OCI-LY3 (cell line): Measurements from ENCODE around the gene S100A7A.
"Not testable (repeated sequence)": the region's sequence is repeated elsewhere in the genome, so short reads cannot be mapped to it uniquely, and the experiment has no call there.

ENCODE experiments used
- H2AFZ ChIP-seq: fragments of 200-600, 300-600 bp; shearing (Covaris generic); 2 replicates; pipeline ENCODE4 v1.6.0; 2014; ENCODE audit warnings: antibody characterized with exemption, low read depth, low read length
- H3K27ac ChIP-seq: fragments of 200-600, 300-600 bp; sonication (generic); 2 replicates; pipeline ENCODE4 v1.5.1; 2014; ENCODE audit warnings: mild to moderate bottlenecking, low read length, moderate library complexity, mixed read lengths
- H3K27me3 ChIP-seq: fragments of 200-600, 300-600 bp; sonication (generic); 2 replicates; pipeline ENCODE4 v1.6.1; 2014; ENCODE audit warnings: low read depth, low read length, mixed read lengths
- H3K36me3 ChIP-seq: fragments of 200-600, 300-600 bp; sonication (generic); replicated peaks from 2 replicates; pipeline ENCODE3; 2014; ENCODE audit warnings: low read depth, low read length, mixed read lengths
- H3K4me1 ChIP-seq: fragments of 300-600, 200-600 bp; sonication (generic); 2 replicates; pipeline ENCODE4 v1.6.1; 2014; ENCODE audit warnings: low read length, mixed read lengths
- H3K4me2 ChIP-seq: fragments of 200-600, 300-600 bp; sonication (generic); 2 replicates; pipeline ENCODE4 v1.6.1; 2014; ENCODE audit warnings: low read length, mixed read lengths
- H3K4me3 ChIP-seq: fragments of 300-600, 200-600 bp; sonication (generic); 2 replicates; pipeline ENCODE4 v1.5.1; 2014; ENCODE audit warnings: antibody characterized with exemption, mild to moderate bottlenecking, low read length, moderate library complexity
- H3K79me2 ChIP-seq: fragments of 300-600, 200-600 bp; shearing (Covaris generic); 2 replicates; pipeline ENCODE4 v1.6.1; 2014; ENCODE audit warnings: mild to moderate bottlenecking, low read length, mixed read lengths
- H3K9ac ChIP-seq: fragments of 300-600, 200-600 bp; shearing (Covaris generic); 2 replicates; pipeline ENCODE4 v1.6.0; 2014; ENCODE audit warnings: mild to moderate bottlenecking, low read length, moderate library complexity
- H3K9me3 ChIP-seq: fragments of 200-600, 300-600 bp; shearing (Covaris generic); 2 replicates; pipeline ENCODE4 v1.6.1; 2014; ENCODE audit warnings: low read length, mixed read lengths; ENCODE audit not compliant: insufficient read depth
- H4K20me1 ChIP-seq: fragments of 200-600, 300-600 bp; sonication (generic); 2 replicates; pipeline ENCODE4 v1.6.1; 2016; ENCODE audit warnings: low read length, mixed read lengths; ENCODE audit not compliant: insufficient read depth
- EZH2phosphoT487 ChIP-seq: fragments of 200-600 bp; shearing (Covaris generic); IDR thresholded peaks from 2 replicates; pipeline ENCODE4 v1.6.1; 2018; ENCODE audit warnings: antibody characterized with exemption, mixed run types, low read depth
- TF ChIP-seq, protein P1 (sequence below): fragments of 200-600, 300-600 bp; sonication (generic); IDR thresholded peaks from 2 replicates; pipeline ENCODE4 v1.5.1; 2014; ENCODE audit warnings: antibody characterized with exemption, low read length, low read depth

Gene S100A7A

DNA sequence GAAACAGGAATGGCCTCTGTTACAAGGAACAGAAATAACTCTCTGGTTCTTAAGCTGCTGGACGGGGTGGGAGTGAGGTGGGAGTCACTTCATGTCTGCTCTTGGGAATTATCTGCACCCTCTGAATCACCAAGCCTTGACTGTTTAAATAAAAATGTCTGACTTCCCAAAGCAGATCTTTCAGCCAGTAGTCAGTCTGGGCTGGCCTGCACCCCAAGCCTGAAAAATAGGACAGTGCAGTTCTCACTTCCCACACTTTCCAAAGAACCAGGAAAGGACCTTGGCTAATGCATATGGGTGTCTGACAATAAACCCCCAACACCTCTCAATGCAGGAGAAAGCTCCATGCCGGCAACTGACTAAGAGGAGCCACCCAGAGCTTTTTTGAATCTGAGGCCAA is 43.3 kb downstream of the S100A7A start:
- no peak for TF ChIP-seq EZH2phosphoT487
- TF ChIP-seq, protein P1, sequence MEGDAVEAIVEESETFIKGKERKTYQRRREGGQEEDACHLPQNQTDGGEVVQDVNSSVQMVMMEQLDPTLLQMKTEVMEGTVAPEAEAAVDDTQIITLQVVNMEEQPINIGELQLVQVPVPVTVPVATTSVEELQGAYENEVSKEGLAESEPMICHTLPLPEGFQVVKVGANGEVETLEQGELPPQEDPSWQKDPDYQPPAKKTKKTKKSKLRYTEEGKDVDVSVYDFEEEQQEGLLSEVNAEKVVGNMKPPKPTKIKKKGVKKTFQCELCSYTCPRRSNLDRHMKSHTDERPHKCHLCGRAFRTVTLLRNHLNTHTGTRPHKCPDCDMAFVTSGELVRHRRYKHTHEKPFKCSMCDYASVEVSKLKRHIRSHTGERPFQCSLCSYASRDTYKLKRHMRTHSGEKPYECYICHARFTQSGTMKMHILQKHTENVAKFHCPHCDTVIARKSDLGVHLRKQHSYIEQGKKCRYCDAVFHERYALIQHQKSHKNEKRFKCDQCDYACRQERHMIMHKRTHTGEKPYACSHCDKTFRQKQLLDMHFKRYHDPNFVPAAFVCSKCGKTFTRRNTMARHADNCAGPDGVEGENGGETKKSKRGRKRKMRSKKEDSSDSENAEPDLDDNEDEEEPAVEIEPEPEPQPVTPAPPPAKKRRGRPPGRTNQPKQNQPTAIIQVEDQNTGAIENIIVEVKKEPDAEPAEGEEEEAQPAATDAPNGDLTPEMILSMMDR: no peak
- Histone ChIP-seq H3K4me2 (no peak overlapping the region), H3K9ac (no peak overlapping the region), H4K20me1 (peaks cover 5% of the 10 kb centered on the region; the same call in 1 of the 2 replicates), H3K79me2 (no peaks in the 10 kb centered on the region), H3K4me1 (no peaks in the 10 kb centered on the region), H3K4me3 (no peak overlapping the region), H3K27ac (no peak overlapping the region), H3K27me3 (peaks cover 71% of the 10 kb centered on the region), H2AFZ (no peak overlapping the region), H3K9me3 (no peaks in the 10 kb centered on the region), H3K36me3 (no peaks in the 10 kb centered on the region)

DNA sequence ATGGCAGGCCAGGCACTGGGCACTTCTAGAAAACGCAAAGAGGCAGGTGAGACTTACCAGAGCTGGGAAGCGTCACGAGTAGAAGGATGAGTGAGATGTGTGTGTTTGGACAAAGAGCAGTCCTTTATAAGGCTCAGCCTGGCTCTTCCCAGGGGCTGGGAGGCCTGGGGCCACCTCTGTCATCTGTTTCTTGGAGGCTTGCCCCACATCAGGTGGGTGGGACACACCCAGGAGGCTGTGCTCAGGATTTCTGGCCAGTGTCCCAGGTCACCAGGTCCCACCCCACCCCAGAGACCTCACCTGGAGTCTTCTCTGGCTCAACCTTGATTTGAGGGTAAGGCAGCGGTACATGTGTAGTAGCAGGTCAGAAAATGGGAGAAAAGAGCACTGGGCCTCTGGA is 44.2 kb downstream of the S100A7A start, which contains the start of gene S100A7:
Gene S100A7, minus strand, starts transcription at position 101 of the 400 bp plus-strand sequence. CDS start 1,638 bp downstream, outside the sequence.
- Histone ChIP-seq H3K9me3 (no peaks in the 10 kb centered on the region), H3K4me1 (no peaks in the 10 kb centered on the region), H4K20me1 (peaks cover 5% of the 10 kb centered on the region; the same call in 1 of the 2 replicates), H3K9ac (no peak within 1 kb of the TSS), H3K79me2 (no peaks in the 10 kb centered on the region), H3K4me2 (no peak within 1 kb of the TSS), H3K27me3 (peaks cover 70% of the 10 kb centered on the region), H3K27ac (no peak within 1 kb of the TSS), H3K4me3 (no peak within 1 kb of the TSS), H2AFZ (no peak within 1 kb of the TSS), H3K36me3 (no peaks in the 10 kb centered on the region)
- TF ChIP-seq, protein P1: no peak
- TF ChIP-seq EZH2phosphoT487: no peak

DNA sequence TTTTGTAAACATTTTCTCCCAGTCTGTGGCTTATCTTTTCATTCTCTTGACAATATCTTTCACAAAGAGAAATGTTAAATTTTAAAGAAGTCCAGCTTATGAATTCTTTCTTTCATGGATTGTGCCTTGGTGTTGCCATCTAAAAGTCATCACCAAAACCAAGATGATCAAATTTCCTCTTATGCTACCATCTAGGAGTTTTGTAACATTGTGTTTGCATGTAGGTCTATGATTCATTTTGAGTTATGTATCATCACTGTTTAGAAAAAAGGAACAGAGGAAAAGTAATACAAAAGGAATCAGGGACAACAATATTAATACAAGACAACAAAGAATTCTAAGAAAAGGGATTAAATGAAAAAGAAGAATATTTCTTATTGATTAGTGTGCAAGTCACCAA is 46.4 kb downstream of the S100A7A start:
- not testable (repeated sequence) for H3K9ac ChIP-seq, H3K79me2 ChIP-seq, H3K4me1 ChIP-seq, H3K4me2 ChIP-seq, H4K20me1 ChIP-seq, H3K9me3 ChIP-seq, H3K4me3 ChIP-seq, H2AFZ ChIP-seq, H3K36me3 ChIP-seq, H3K27ac ChIP-seq
- H3K27me3 ChIP-seq: peaks cover 52% of the 10 kb centered on the region

DNA sequence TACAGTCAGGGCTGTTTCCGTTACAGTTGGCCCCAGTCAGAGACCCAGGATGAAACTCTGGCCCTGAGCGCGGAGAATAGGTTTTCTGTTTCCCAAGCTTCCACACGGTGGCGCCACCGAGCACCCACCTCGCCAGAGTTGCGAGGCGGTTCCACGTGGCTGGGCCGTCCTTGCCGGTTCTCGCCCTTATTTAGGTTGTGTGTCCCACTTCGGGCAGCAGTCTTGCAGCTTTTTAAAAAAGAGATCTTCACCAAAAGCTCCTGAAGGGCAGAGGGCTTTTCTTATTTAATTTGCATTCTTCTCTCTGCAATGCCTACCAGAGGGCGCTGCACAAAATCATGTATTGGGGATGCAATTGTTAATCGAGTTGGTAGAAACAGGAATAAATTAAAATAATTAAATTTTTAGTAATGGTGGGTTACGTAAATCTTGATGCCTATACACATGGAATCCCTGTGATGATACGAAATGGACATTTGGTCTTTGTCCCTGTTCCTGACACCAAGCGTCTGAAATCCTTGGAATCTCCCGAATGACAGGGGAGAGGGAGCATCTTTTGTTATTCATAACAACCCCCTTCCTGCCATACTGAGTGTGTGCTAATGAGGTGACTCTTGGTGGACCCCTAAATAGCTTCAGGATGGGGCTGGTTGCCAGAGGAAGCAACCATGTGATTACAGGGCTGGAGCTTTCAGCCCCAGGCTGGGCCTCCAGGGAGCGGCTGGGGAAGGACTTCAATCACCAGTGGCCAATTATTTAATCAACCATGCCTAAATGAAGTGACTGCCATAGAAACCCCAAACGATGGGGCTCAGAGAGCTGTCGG is 49.7 kb downstream of the S100A7A start:
- TF ChIP-seq, protein P1: peak; percentile 96
- no peak for TF ChIP-seq EZH2phosphoT487
- H3K9me3 ChIP-seq: no peaks in the 10 kb centered on the region
- peak overlapping the region; percentile 59 for H3K4me2 ChIP-seq
- H2AFZ ChIP-seq: no peak overlapping the region; the same call in 1 of the 2 replicates
- peaks cover 3% of the 10 kb centered on the region; the same call in 1 of the 2 replicates for H3K4me1 ChIP-seq
- no peaks in the 10 kb centered on the region for H3K79me2 ChIP-seq
- peaks cover 52% of the 10 kb centered on the region for H3K27me3 ChIP-seq
- no peaks in the 10 kb centered on the region; the same call in 1 of the 2 replicates for H4K20me1 ChIP-seq
- H3K4me3 ChIP-seq: peak overlapping the region; percentile 33
- H3K27ac ChIP-seq: no peak overlapping the region
- no peak overlapping the region for H3K9ac ChIP-seq
- no peaks in the 10 kb centered on the region for H3K36me3 ChIP-seq
